Measurements from ENCODE around the gene RASGRP2.

RASGRP2 gene

DNA sequence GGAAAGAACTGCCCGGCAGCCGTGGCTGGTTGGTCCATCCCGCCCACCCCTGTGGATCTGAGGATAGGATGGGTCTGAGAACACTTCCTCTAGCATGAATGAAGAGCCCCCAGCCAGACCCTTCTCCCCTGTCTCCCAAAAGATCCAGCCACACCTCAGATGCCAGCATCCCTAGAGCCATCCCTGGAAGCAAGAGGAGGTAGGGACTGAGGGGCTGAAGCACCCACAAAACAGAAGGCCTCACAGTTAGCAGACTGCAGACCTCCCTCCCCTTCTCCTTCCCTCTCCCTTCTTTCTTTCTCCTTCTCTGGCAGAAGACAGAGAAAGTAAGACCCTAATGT lies 22.6 kb downstream of the RASGRP2 start:
- Histone ChIP-seq H3K27me3 (ENCODE audit: insufficient read depth, low read depth, severe bottlenecking) (peaks cover 12% of the 10 kb centered on the region), H3K4me3 (ENCODE audit: low read depth, low read length) (no peak overlapping the region), H3K27ac (no peak overlapping the region), H3K36me3 (no peaks in the 10 kb centered on the region), H3K9me3 (ENCODE audit: severe bottlenecking) (no peaks in the 10 kb centered on the region)
- DNase-seq: no peak
- TF ChIP-seq, protein P1, sequence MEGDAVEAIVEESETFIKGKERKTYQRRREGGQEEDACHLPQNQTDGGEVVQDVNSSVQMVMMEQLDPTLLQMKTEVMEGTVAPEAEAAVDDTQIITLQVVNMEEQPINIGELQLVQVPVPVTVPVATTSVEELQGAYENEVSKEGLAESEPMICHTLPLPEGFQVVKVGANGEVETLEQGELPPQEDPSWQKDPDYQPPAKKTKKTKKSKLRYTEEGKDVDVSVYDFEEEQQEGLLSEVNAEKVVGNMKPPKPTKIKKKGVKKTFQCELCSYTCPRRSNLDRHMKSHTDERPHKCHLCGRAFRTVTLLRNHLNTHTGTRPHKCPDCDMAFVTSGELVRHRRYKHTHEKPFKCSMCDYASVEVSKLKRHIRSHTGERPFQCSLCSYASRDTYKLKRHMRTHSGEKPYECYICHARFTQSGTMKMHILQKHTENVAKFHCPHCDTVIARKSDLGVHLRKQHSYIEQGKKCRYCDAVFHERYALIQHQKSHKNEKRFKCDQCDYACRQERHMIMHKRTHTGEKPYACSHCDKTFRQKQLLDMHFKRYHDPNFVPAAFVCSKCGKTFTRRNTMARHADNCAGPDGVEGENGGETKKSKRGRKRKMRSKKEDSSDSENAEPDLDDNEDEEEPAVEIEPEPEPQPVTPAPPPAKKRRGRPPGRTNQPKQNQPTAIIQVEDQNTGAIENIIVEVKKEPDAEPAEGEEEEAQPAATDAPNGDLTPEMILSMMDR (IDR thresholded peaks at IDR 0.05; ENCODE audit: low read depth, low read length): no peak

DNA sequence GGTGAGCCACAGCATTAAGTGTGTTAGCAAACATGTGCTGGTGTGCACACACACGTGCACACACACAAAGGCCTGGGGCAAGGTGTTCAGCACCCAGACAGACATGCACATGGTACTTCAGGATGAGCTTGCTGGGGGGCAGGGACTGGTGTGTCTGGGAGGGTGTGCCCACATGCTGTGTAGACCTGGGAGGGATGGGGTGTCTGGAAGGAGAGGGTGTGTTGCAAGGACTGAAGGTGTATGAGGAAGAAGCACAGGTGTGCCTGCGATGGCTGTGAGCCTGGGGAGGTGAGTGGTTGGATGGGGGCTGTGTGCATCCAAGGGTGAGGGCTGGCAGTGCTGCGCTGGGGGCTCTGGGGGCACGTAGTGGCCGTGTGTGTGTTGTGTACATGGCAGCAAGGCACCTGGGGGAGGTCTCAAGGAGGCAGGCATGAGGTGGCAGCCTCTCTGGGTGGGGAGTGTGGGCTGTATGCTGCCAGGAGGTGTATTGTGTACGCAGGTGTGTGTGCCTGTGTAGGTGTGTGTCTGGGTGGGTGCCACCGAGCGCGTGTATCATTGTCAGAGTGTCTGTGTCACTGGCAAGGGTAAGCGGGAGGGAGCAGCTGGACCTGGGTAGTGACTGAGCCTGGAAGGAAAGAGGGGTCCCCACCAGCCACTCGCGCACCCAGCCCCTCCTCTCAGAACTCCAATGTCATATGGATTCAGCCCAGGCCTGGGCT lies 23.1 kb downstream of the RASGRP2 start:
- Histone ChIP-seq H3K36me3 (no peaks in the 10 kb centered on the region), H3K9me3 (ENCODE audit: severe bottlenecking) (no peaks in the 10 kb centered on the region), H3K4me3 (ENCODE audit: low read depth, low read length) (no peak overlapping the region), H3K27ac (no peak overlapping the region), H3K27me3 (ENCODE audit: insufficient read depth, low read depth, severe bottlenecking) (peaks cover 12% of the 10 kb centered on the region)
- TF ChIP-seq, protein P1 (IDR thresholded peaks at IDR 0.05; ENCODE audit: low read depth, low read length): no peak
- DNase-seq: no peak

DNA sequence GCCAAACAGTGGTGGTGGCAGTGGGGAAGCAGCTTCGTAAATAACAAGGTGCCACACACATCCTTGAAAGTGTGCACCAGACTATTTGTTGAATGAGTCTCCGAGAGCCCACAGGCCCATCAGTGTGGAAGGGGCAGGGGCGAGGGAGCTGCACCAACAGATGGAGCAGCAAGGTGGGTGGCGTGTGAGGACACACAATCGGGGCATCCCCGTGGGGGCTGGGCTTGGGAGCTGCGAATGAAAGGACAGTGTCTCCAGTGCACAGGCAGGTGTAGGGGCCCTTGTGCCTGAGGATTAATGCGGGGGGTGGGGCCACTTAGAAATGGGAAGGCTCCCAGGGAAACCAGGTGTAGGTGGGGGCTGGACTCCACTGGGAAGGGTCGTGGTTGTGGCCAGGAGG lies 23.8 kb downstream of the RASGRP2 start:
- DNase-seq: peak; percentile 64
- Histone ChIP-seq H3K9me3 (ENCODE audit: severe bottlenecking) (no peaks in the 10 kb centered on the region), H3K27ac (no peak overlapping the region), H3K27me3 (ENCODE audit: insufficient read depth, low read depth, severe bottlenecking) (peaks cover 12% of the 10 kb centered on the region), H3K4me3 (ENCODE audit: low read depth, low read length) (no peak overlapping the region), H3K36me3 (no peaks in the 10 kb centered on the region)
- TF ChIP-seq, protein P1 (IDR thresholded peaks at IDR 0.05; ENCODE audit: low read depth, low read length): no peak

DNA sequence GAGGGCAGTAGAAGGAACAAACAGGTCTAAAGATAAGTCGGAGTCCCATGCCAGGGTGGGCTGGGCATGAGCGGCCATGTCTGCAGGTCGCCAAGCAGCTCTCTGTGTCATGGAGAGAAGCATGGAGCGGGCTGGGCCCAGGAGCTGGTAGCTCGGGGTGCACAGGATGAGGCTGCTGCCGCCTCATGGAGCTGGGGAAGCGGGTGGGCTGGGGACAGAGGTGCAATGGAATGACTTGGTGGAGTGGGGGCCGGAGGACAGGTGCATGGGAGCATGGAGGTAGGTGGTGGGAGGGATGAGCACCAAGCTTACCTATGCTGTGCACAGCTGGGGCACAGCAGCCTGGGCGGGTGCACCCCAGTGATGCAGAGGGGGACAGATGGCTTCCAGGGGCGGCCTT lies 24.5 kb downstream of the RASGRP2 start:
- no peaks in the 10 kb centered on the region for H3K36me3 ChIP-seq

DNA sequence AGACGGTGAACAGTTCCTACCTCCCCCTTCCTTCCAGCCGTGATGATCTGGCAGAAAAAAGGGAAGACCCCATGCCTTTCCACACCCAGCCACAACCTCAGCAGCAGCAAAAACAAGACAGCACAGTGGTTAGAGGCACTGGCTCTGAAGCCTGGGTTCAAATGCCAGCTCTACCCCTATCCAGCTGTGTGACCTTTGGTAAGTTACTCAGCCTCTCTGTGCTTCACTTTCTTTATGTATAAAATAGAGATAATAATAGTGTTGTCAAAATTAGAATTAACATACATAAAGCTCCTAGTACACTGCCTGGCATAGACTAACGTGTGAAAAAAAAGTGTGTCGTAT lies 25.2 kb downstream of the RASGRP2 start:
- Histone ChIP-seq H3K27ac (no peak overlapping the region), H3K4me3 (ENCODE audit: low read depth, low read length) (no peak overlapping the region), H3K27me3 (ENCODE audit: insufficient read depth, low read depth, severe bottlenecking) (peaks cover 21% of the 10 kb centered on the region), H3K36me3 (no peaks in the 10 kb centered on the region), H3K9me3 (ENCODE audit: severe bottlenecking) (no peaks in the 10 kb centered on the region)
- TF ChIP-seq, protein P1 (IDR thresholded peaks at IDR 0.05; ENCODE audit: low read depth, low read length): no peak
- no peak for DNase-seq

More for the DNA sequence above, 24.5 kb downstream of the RASGRP2 start:
- H3K9me3 ChIP-seq (ENCODE audit: severe bottlenecking): no peaks in the 10 kb centered on the region
- TF ChIP-seq, protein P1 (IDR thresholded peaks at IDR 0.05; ENCODE audit: low read depth, low read length): no peak
- no peak overlapping the region for H3K27ac ChIP-seq
- H3K27me3 ChIP-seq (ENCODE audit: insufficient read depth, low read depth, severe bottlenecking): peaks cover 14% of the 10 kb centered on the region
- DNase-seq: no peak
- no peak overlapping the region for H3K4me3 ChIP-seq (ENCODE audit: low read depth, low read length)

Data from WERI-Rb-1 (cell line).